Chondrocyte (in vitro differentiated cells): Measurements from ENCODE around the gene SCRT2. TPM values are rescaled to one million over a fixed set of nuclear protein-coding genes. Genes with fewer than 3 reads are reported as not detected.

Experiments
- DNase-seq: peaks from one replicate; pipeline ENCODE4 v3.0.0; 2021; ENCODE audit warnings: mixed read lengths, low spot score
- H3K27ac Mint-ChIP-seq: one replicate; pipeline ENCODE4 v1.8.0; 2021; ENCODE audit warnings: mild to moderate bottlenecking, moderate library complexity, mixed read lengths; ENCODE audit not compliant: unreplicated experiment
- H3K27me3 Mint-ChIP-seq: 2 replicates; pipeline ENCODE4 v1.8.0; 2021; ENCODE audit warnings: low read depth, mixed read lengths
- H3K36me3 Mint-ChIP-seq: 2 replicates; pipeline ENCODE4 v1.8.0; 2021; ENCODE audit warnings: low read depth, mixed read lengths
- H3K4me1 Mint-ChIP-seq: 2 replicates; pipeline ENCODE4 v1.8.0; 2021; ENCODE audit warnings: low read depth, mild to moderate bottlenecking, mixed read lengths
- H3K4me3 Mint-ChIP-seq: one replicate; pipeline ENCODE4 v1.8.0; 2021; ENCODE audit warnings: mild to moderate bottlenecking, moderate library complexity, mixed read lengths; ENCODE audit not compliant: unreplicated experiment
- H3K9me3 Mint-ChIP-seq: 2 replicates; pipeline ENCODE4 v1.8.0; 2021; ENCODE audit warnings: low read depth, mixed read lengths
- CTCF ChIP-seq: fragments of 200-600 bp; sonication (generic); IDR thresholded peaks from 2 replicates; pipeline ENCODE4 v1.5.0; 2021; ENCODE audit warnings: antibody characterized with exemption, mild to moderate bottlenecking, moderate library complexity
- total RNA-seq: library from RNA; stranded (reverse); gene quantifications from 3 replicates; pipeline ENCODE4 v1.2.1, GENCODE V29; 2021

SCRT2 gene
- total RNA-seq, 1 donor from 2014 or later, result not detected

- Mint-ChIP-seq H3K27me3 (peaks cover 47% of the 10 kb centered on the region), H3K36me3 (peaks cover 13% of the 10 kb centered on the region), H3K4me3 (no peak overlapping the region), H3K9me3 (peaks cover 11% of the 10 kb centered on the region), H3K27ac (no peak overlapping the region), H3K4me1 (peaks cover 3% of the 10 kb centered on the region)
- DNase-seq, result no peak
- TF ChIP-seq CTCF, result no peak
Measured at GRCh38 chr20:707451-708110, 32.0 kb upstream of the SCRT2 start.

GRCh38 chr20:706366-706885, 30.8 kb upstream of the SCRT2 start:
- DNase-seq, result no peak
- peaks cover 7% of the 10 kb centered on the region for H3K9me3 Mint-ChIP-seq
- peaks cover 10% of the 10 kb centered on the region for H3K36me3 Mint-ChIP-seq
- peaks cover 3% of the 10 kb centered on the region for H3K4me1 Mint-ChIP-seq
- no peak overlapping the region for H3K4me3 Mint-ChIP-seq
- peaks cover 46% of the 10 kb centered on the region for H3K27me3 Mint-ChIP-seq
- no peak overlapping the region for H3K27ac Mint-ChIP-seq
- no peak for TF ChIP-seq CTCF

GRCh38 chr20:704726-705125, 29.1 kb upstream of the SCRT2 start:
- TF ChIP-seq CTCF, result no peak
- no peak overlapping the region for H3K27ac Mint-ChIP-seq
- H3K9me3 Mint-ChIP-seq, result peaks cover 7% of the 10 kb centered on the region
- H3K27me3 Mint-ChIP-seq, result peaks cover 47% of the 10 kb centered on the region
- no peak for DNase-seq
- H3K4me3 Mint-ChIP-seq, result no peak overlapping the region
- peaks cover 8% of the 10 kb centered on the region for H3K36me3 Mint-ChIP-seq
- peaks cover 3% of the 10 kb centered on the region for H3K4me1 Mint-ChIP-seq

GRCh38 chr20:703426-703825, 27.8 kb upstream of the SCRT2 start:
- no peak for DNase-seq
- H3K27ac Mint-ChIP-seq, result no peak overlapping the region
- no peaks in the 10 kb centered on the region for H3K4me1 Mint-ChIP-seq
- no peaks in the 10 kb centered on the region for H3K36me3 Mint-ChIP-seq
- H3K9me3 Mint-ChIP-seq, result no peaks in the 10 kb centered on the region
- H3K4me3 Mint-ChIP-seq, result no peak overlapping the region
- peaks cover 46% of the 10 kb centered on the region for H3K27me3 Mint-ChIP-seq
- no peak for TF ChIP-seq CTCF

- DNase-seq, result no peak
- no peak for TF ChIP-seq CTCF
- H3K27me3 Mint-ChIP-seq, result peaks cover 48% of the 10 kb centered on the region
- H3K27ac Mint-ChIP-seq, result no peak overlapping the region
- H3K4me1 Mint-ChIP-seq, result no peaks in the 10 kb centered on the region
- H3K9me3 Mint-ChIP-seq, result no peaks in the 10 kb centered on the region
- H3K36me3 Mint-ChIP-seq, result no peaks in the 10 kb centered on the region
- no peak overlapping the region for H3K4me3 Mint-ChIP-seq
Measured at GRCh38 chr20:703006-703405, 27.4 kb upstream of the SCRT2 start.
